Heart right ventricle (tissue), 16 donors: Measurements from ENCODE around the gene EGLN1. TPM values are rescaled to one million over a fixed set of nuclear protein-coding genes. Genes with fewer than 3 reads are reported as not detected.

Experiments used
- ATAC-seq, 8 donors: fragments of 200-7000 bp; cut with Tn5 transposase; one replicate each; pipeline ENCODE4 v1.9.1; 2020; ENCODE audit warnings: mild to moderate bottlenecking in 8 of 8, moderate library complexity in 8 of 8, moderate number of reproducible peaks in 1 of 8
- DNase-seq, 2 donors: peaks; one replicate each; pipeline ENCODE4 v3.0.0-alpha.2; 2020
- H3K27ac ChIP-seq, 10 donors: fragments of 200-600 bp; sonication (generic) in 2 of 10; one replicate each; pipeline versions ENCODE4 v1.5.0 to v1.8.0; 2020 to 2022; ENCODE audit warnings: mild to moderate bottlenecking in 3 of 10
- H3K27me3 ChIP-seq, 7 donors: fragments of 200-600 bp; one replicate each; pipeline ENCODE4 v1.8.0; 2021 to 2022; ENCODE audit warnings: mild to moderate bottlenecking in 2 of 7
- H3K36me3 ChIP-seq, 9 donors: fragments of 200-600 bp; sonication (generic) in 1 of 9; one replicate each; pipeline versions ENCODE4 v1.5.0 to v1.8.0; 2020 to 2022; ENCODE audit warnings: mild to moderate bottlenecking in 2 of 9
- H3K4me1 ChIP-seq, 9 donors: fragments of 200-600 bp; sonication (generic) in 1 of 9; one replicate each; pipeline versions ENCODE4 v1.5.0 to v1.8.0; 2020 to 2022; ENCODE audit warnings: mild to moderate bottlenecking in 4 of 9
- H3K4me3 ChIP-seq, 10 donors: fragments of 200-600 bp; sonication (generic) in 2 of 10; one replicate each; pipeline versions ENCODE4 v1.5.0 to v1.8.0; 2020 to 2022; ENCODE audit warnings: mild to moderate bottlenecking in 7 of 10, moderate library complexity in 2 of 10
- H3K9me3 ChIP-seq, 11 donors: fragments of 200-600 bp in 10 of 11; sonication (generic) in 2 of 11; one replicate each; pipeline versions ENCODE4 v1.5.0 to v1.8.0; 2013 to 2022; ENCODE audit warnings: mild to moderate bottlenecking in 2 of 11, control low read depth in 1 of 11, moderate library complexity in 1 of 11
- WGBS, 2 donors: extraction: QIAGEN DNeasy Blood & Tissue Kit; methylation state at CpG; one replicate each; pipeline ENCODE4 v1.1.7; 2013; ENCODE audit warnings: inconsistent platforms in 1 of 2; 5-methylcytosine and 5-hydroxymethylcytosine counted together
- intact Hi-C, 10 donors: fragments of 100-400 bp; cut with DNase I; formaldehyde crosslinking; loops; one replicate each; pipeline versions ENCODE4 v1.11.1 to v1.14.2; 2022
- polyA plus RNA-seq, 2 donors: library from polyadenylated mRNA; stranded (reverse); fragments of 200-250 nt; gene quantifications; one replicate each; pipeline ENCODE4 v1.2.3, GENCODE V29; 2013
- total RNA-seq, 10 donors: library from RNA; stranded (reverse); fragmentation: NEBNext Ultra II Directional in 3 of 10; extraction: Animal tissue kit (Norgen Biotek cat#: 25700) in 3 of 10; gene quantifications; one replicate each; pipeline versions ENCODE4 v1.2.1 to v1.2.4, GENCODE V29; 2021 to 2023
- TF ChIP-seq, protein P1 (sequence below), 9 donors: fragments of 200-600 bp; sonication (generic) in 2 of 9; IDR thresholded peaks; one replicate each; pipeline versions ENCODE4 v1.5.0 to v1.8.0; 2021 to 2022; ENCODE audit warnings: antibody characterized with exemption in 9 of 9, mild to moderate bottlenecking in 5 of 9, moderate library complexity in 1 of 9
- donor health status: Arrhythmogenic right ventricular cardiomyopathy.
- donor health status: ischemic (EF 13 %, LVEDD 7.1; RV severe dilation, severe dysfunction).
- donor health status: healthy with polysubstance abuse.
- donor health status: DM: no; HTN: yes; CAD: no.
- donor health status: DM: no; HTN: no; CAD: no.
- donor health status: ischemic (EF 25% LVEDD 6.9; RV normal size, moderate dysfunction).
- donor health status: ischemic (EF 25% LVEDD 5.7; RV mildly dilated, moderate dysfunction).
- donor health status: healthy.
- donor health status: DM: yes; HTN: yes; CAD: no.
- donor health status: Ischemic cardiomyopathy.
- donor health status: ischemic (EF 35%, LVEDD 5.7; RV mildly dilated, moderate dysfunction).
- donor health status: nonischemic (EF 11% LVEDD 7.7; RV severe dilation, severe dysfunction).
- donor health status: DM: yes; HTN: yes; CAD: no.
- donor health status: PGD.
- donor health status: ischemic (EF 29% LVEDD 5.4; RV normal size, mild dysfunction).
- donor health status: nonischemic (EF 23%, LVEDD 6.1; RV moderate dilation, normal function).

The EGLN1 gene
- total and polyA plus RNA-seq, 12 donors: 13.0 to 104 (median 65.8) TPM

DNA sequence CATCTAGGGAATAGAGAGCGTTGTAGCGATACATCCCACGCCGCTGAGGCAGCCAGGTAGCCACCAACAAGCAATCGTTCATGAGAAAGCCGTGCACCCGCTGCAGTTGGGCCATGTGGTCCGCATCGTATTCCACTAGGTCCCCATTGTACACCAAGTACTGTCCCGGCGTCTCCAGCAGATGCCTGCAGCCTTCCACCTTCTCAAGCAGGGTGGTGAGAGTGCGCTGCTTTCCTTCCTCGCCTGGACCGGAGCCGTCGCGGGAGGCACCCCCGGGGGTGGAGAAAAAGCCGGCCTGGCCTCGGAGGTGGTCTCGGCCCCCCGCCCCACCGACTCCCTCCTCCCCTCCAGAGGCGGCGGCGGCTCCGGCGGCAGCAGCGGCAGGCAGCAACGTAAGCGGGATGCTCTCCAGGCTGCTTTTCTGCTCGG, 85.0 kb downstream of the EGLN1 start:
- no peaks in the 10 kb centered on the region for H3K9me3 ChIP-seq
- TF ChIP-seq, protein P1, sequence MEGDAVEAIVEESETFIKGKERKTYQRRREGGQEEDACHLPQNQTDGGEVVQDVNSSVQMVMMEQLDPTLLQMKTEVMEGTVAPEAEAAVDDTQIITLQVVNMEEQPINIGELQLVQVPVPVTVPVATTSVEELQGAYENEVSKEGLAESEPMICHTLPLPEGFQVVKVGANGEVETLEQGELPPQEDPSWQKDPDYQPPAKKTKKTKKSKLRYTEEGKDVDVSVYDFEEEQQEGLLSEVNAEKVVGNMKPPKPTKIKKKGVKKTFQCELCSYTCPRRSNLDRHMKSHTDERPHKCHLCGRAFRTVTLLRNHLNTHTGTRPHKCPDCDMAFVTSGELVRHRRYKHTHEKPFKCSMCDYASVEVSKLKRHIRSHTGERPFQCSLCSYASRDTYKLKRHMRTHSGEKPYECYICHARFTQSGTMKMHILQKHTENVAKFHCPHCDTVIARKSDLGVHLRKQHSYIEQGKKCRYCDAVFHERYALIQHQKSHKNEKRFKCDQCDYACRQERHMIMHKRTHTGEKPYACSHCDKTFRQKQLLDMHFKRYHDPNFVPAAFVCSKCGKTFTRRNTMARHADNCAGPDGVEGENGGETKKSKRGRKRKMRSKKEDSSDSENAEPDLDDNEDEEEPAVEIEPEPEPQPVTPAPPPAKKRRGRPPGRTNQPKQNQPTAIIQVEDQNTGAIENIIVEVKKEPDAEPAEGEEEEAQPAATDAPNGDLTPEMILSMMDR (IDR thresholded peaks at IDR 0.05): no peak
- peak overlapping the region; percentile 74 to 95 (median 82) for H3K4me3 ChIP-seq
- peak in 6 of 8 donors; percentile 2 to 62 (median 23) for ATAC-seq
- intact Hi-C loops: loop anchor here in 5 of 10 donors (5.0 to 10.0 kb wide), 3 partner anchors 60 to 95 kb away; partner anchors contain the start of gene GNPAT (in 5 of the 5)
- H3K27ac ChIP-seq: peak overlapping the region; percentile 85 to 98 (median 92)
- H3K27me3 ChIP-seq: no peaks in the 10 kb centered on the region
- H3K36me3 ChIP-seq: peaks cover 0 to 55% (median 5%) of the 10 kb centered on the region in 9 donors
- DNase-seq: peak; percentile 34 to 35
- H3K4me1 ChIP-seq: peaks cover 18 to 69% (median 60%) of the 10 kb centered on the region in 9 donors
- 0 to 1% methylated on average over 32 of the region's 32 CpGs for WGBS, 2 donors

DNA sequence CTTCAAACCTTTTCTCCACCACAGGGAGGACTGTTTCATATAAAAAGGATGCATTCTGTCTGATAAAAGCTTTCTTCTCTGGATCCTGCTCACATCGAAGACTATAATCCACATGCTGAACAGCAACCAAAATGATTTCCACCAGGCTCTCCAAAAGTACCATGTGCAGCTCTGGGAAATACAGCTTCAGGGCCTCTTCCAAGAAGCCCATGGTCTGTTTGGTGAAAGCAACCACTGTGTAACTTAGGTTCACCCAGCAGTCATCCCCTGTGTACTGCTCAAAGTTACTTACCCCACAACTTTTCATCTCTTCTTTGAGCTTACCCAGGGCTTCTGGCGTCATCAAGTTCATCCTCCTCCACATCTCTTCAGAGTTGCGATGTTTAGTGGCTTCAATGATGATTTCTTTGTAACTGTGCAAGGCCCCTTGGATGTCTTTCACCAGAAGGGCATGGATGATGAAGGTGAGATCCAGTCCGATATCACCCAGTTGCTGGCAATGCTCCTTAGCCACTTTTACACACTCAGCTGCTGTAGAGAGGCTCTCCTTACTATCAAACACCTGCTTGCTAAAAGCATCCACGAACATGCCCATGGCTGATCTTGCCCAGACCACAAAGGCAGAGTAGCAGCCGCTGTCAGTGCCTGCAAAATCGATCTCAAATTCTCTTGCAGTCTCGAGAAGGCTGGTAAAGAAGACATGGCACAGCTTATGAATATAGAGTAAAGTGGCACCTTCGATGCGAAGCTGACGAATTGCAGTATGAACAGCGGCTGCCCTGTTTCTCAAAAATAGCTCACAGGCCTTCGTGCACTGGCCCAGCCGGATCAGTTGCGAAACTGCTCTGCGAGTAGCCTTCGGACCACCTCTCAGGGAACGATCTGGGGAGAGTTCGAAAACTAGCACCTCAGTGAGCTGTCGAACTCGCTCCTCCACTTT, 86.2 kb downstream of the EGLN1 start:
- H3K4me1 ChIP-seq: peaks cover 18 to 69% (median 60%) of the 10 kb centered on the region in 9 donors
- peaks cover 0 to 55% (median 0%) of the 10 kb centered on the region in 9 donors for H3K36me3 ChIP-seq
- ATAC-seq (no peak), DNase-seq (no peak)
- H3K4me3 ChIP-seq: peak overlapping the region; percentile 74 to 95 (median 82)
- 45 to 50% methylated on average over 21 of the region's 21 CpGs for WGBS, 2 donors
- intact Hi-C loops: loop anchor here in 5 of 10 donors (5.0 to 10.0 kb wide), 3 partner anchors 59 to 94 kb away; partner anchors contain the start of gene GNPAT (in 5 of the 5)
- H3K9me3 ChIP-seq: no peaks in the 10 kb centered on the region
- H3K27ac ChIP-seq: peak overlapping the region in 4 of 10 donors; percentile 90 to 98 (median 94)
- H3K27me3 ChIP-seq: no peaks in the 10 kb centered on the region
- TF ChIP-seq, protein P1 (IDR thresholded peaks at IDR 0.05): no peak

DNA sequence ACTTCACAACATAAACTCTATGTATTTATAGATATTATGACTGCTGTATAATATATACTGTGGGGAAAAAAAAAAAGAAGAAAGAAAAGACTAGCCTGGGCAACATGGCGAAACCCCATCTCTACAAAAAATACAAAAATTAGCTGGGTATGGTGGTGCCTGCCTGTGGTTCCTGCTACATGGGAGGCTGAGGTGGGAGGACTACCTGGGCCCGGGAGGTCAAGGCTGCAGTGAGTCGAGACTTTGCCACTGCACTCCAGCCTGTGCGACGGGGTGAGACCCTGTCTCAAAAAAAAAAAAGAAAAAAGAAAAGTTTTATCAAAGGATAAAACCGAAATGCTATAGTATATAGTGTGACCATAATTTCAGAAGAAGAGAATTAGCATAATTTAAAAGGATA, 87.1 kb downstream of the EGLN1 start:
- no peaks in the 10 kb centered on the region for H3K27me3 ChIP-seq
- TF ChIP-seq, protein P1 (IDR thresholded peaks at IDR 0.05): no peak
- DNase-seq: no peak
- H3K27ac ChIP-seq: no peak overlapping the region
- intact Hi-C loops: loop anchor here in 5 of 10 donors (5.0 to 10.0 kb wide), 3 partner anchors 58 to 93 kb away; partner anchors contain the start of gene GNPAT (in 5 of the 5)
- 88 to 92% methylated on average over 6 of the region's 6 CpGs for WGBS, 2 donors
- ATAC-seq: no peak
- H3K36me3 ChIP-seq: peaks cover 0 to 55% (median 0%) of the 10 kb centered on the region in 9 donors
- peak overlapping the region in 9 of 10 donors; percentile 74 to 95 (median 83) for H3K4me3 ChIP-seq
- no peaks in the 10 kb centered on the region for H3K9me3 ChIP-seq
- H3K4me1 ChIP-seq: peaks cover 18 to 63% (median 59%) of the 10 kb centered on the region in 9 donors

DNA sequence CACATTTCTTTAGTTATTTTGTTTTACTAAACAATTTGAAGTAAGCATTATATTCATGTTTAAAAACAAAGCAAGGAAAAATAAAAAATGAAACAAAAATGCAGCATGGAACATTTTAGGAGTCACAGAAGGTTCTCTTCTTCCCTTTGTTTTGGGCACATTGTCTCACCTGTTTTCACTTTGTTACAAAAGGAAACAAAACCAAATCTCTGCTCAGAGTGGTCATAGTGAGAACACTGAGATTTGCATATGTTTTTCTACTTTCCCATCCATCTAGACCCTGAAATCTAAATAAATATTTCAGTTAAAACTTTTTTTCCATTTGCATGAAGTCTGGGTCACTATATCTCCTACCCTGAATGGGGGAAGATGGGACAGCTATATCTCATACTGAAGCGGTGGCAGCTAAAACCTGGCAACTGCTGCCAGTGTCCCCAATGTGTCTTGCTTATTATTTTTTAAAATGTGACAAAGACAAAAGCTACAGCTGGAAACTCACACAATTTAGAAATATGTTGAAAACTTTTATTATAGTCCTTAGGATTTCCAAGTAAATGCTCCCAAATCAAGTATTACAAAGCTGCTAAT, 87.9 kb downstream of the EGLN1 start:
- H3K4me3 ChIP-seq: peak overlapping the region in 9 of 10 donors; percentile 9 to 95 (median 83)
- WGBS, 2 donors: 48 to 58% methylated on average over 1 of the region's 1 CpG
- intact Hi-C loops: loop anchor here in 3 of 10 donors (10.0 kb wide), 1 partner anchor 89 kb away; the partner anchor contains the start of gene GNPAT (in 3 of the 3)
- H3K27ac ChIP-seq: no peak overlapping the region
- DNase-seq (no peak), ATAC-seq (no peak)
- TF ChIP-seq, protein P1 (IDR thresholded peaks at IDR 0.05): no peak
- H3K27me3 ChIP-seq: no peaks in the 10 kb centered on the region
- peaks cover 0 to 55% (median 0%) of the 10 kb centered on the region in 9 donors for H3K36me3 ChIP-seq
- no peaks in the 10 kb centered on the region for H3K9me3 ChIP-seq
- peaks cover 14 to 55% (median 51%) of the 10 kb centered on the region in 9 donors for H3K4me1 ChIP-seq
